Measurements from ENCODE around the gene GAL3ST2.
"Not testable (repeated sequence)": the region's sequence is repeated elsewhere in the genome, so short reads cannot be mapped to it uniquely, and the experiment has no call there.

Gene GAL3ST2

DNA sequence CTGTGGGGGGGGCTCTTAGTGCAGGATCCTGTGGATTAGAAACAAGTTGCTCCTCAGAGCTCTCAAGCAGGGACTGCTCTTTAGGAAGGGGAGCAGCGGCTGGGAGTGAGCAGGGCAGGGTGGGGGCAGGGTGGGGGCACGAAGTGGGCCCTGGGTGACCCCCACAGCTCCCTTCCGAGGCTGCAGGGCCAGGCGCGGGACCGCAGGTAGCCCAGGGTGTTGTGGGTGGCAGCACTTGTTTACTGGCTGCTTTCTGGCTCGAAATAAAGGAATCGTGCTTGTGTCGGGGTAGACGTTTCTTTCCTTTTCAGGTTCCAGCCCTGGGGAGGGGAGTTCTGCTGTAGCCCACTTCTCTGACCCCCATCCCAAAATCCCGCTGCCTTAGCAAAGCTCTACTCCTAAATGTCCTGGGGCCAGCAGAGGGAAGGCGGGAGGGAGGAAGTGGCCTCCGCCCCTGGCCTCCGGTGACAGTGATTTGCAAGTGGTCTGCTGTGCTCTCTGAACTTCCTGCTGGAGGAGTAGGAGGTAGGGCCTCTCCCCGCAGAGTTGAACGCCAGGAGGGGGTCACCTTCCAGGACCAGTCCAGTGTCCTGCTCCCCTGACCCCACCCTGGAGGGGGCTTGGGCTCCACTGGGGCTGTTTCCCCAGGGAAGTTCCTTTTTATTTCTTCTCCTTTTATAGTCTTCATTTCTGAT is 40.7 kb downstream of the GAL3ST2 start:
- CTCF ChIA-PET = interaction anchor here (0.7 to 1.5 kb wide), 3 partner anchors 13 to 62 kb away, joined by 3 to 5 read pairs (median 4); no protein-coding TSS in a partner anchor
- peak; percentile 50 for DNase-seq (ENCODE audit: extremely low spot score)
- POLR2A ChIA-PET = interaction anchor here (0.7 kb wide), 1 partner anchor 13 kb away, joined by 3 read pairs; no protein-coding TSS in a partner anchor
- TF ChIP-seq, protein P1, sequence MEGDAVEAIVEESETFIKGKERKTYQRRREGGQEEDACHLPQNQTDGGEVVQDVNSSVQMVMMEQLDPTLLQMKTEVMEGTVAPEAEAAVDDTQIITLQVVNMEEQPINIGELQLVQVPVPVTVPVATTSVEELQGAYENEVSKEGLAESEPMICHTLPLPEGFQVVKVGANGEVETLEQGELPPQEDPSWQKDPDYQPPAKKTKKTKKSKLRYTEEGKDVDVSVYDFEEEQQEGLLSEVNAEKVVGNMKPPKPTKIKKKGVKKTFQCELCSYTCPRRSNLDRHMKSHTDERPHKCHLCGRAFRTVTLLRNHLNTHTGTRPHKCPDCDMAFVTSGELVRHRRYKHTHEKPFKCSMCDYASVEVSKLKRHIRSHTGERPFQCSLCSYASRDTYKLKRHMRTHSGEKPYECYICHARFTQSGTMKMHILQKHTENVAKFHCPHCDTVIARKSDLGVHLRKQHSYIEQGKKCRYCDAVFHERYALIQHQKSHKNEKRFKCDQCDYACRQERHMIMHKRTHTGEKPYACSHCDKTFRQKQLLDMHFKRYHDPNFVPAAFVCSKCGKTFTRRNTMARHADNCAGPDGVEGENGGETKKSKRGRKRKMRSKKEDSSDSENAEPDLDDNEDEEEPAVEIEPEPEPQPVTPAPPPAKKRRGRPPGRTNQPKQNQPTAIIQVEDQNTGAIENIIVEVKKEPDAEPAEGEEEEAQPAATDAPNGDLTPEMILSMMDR (IDR thresholded peaks at IDR 0.05; ENCODE audit: control extremely low read depth, extremely low read depth, low read depth, missing control alignments) = no peak

DNA sequence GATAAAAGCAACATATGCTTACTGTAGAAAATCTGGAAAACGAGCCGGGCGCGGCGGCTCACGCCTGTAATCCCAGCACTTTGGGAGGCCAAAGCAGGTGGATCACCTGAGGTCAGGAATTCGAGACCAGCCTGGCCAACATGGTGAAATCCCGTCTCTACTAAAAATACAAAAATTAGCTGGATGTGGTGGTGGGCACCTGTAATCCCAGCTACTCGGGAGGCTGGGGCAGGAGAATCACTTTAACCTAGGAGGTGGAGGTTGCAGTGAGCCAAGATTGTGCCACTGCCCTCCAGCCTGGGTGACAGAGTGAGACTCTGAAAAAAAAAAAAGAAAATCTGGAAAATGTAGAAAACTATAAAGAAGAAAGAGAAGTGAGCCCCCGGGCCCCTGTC is 41.2 kb downstream of the GAL3ST2 start:
- ChIA-PET CTCF (interaction anchor here (0.7 to 1.5 kb wide), 3 partner anchors 13 to 62 kb away, joined by 3 to 5 read pairs (median 4); no protein-coding TSS in a partner anchor), POLR2A (interaction anchor here (0.7 kb wide), 1 partner anchor 14 kb away, joined by 3 read pairs; no protein-coding TSS in a partner anchor)
- not testable (repeated sequence) for DNase-seq (ENCODE audit: extremely low spot score)

DNA sequence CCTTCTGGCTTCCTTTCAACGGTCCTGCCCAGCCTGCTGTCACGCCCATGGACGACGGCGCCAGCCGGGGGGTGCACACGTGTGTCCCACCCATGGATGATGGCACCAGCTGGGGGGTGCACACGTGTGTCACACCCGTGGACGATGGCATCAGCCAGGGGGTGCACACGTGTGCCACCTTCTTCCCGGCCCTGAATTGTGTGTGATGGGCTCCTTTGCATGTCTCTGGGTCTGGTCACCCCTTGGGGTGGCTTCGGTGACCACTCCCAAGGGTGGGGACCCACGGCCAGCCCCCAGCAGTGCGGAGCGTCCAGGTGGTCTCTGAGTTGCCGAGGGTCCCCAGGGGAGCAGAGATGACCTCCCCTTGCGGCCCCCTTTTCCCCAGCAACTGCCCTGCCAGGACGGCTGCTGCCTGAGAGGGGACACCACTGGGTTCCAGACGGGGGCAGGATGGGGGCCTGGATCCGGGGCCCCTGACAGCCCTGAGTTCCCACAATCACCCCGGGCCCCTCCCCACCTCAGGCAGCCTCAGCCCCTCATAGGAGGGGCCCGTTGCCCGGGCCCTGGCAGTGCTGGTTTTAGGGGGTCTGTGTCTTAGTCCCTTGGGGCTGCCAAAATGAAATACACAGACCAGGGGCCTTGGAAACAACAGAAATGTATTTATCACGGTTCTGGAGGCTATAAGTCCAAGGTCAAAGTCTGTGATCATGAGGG is 41.8 kb downstream of the GAL3ST2 start:
- TF ChIP-seq, protein P1 (IDR thresholded peaks at IDR 0.05; ENCODE audit: control extremely low read depth, extremely low read depth, low read depth, missing control alignments) = no peak
- DNase-seq (ENCODE audit: extremely low spot score) = no peak
- ChIA-PET POLR2A (interaction anchor here (0.7 kb wide), 1 partner anchor 14 kb away, joined by 3 read pairs; no protein-coding TSS in a partner anchor), CTCF (no interaction called here)

DNA sequence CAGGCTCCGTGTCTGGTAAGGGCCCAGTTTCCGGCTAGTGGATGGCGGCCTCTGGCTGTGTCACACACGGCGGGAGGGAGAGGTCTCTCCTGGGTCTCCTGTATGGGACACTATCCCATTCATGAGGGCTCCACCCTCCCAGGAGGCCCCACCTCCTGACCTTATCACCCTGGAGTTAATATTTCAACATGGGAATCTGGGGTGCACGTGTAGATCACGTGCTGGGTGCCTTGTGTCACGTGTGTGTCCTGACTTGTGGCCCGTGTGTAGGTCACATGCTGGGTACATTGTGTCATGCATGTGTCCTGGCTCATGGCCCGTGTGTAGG is 42.3 kb downstream of the GAL3ST2 start:
- no peak for DNase-seq (ENCODE audit: extremely low spot score)

DNA sequence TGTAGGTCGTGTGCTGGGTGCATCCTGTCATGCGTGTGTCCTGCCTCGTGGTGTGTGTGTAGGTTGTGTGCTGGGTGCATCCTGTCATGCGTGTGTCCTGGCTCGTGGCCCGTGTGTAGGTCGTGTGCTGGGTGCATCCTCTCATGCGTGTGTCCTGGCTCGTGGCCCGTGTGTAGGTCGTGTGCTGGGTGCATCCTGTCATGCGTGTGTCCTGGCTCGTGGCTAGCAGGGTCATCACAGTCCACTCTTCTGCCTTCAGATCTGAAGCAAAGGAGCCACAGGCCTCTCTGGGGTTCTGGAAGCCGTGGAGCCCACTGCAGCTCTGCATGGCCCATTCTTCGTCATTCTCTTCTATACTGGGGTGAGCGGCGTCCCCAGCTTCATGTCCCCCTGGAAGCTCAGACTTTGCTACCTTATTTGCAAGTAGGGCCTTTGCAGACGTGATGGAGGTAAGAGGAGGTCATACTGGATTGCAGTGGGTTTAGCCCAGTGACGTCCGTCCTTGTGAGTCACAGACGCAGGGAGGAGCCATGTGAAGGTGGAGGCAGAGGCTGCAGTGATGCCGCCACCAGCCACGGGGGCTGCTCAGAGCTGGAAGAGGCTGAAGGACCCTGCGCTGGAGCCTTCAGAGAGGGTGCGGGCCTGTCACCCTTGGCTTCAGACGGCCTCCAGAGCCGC is 43.5 kb downstream of the GAL3ST2 start:
- POLR2A ChIA-PET; DNase-seq (ENCODE audit: extremely low spot score): not testable (repeated sequence)
- CTCF ChIA-PET = interaction anchor here (1.1 kb wide), 1 partner anchor 15 kb away, joined by 4 read pairs; no protein-coding TSS in a partner anchor

More for the DNA sequence above, 42.3 kb downstream of the GAL3ST2 start:
- POLR2A ChIA-PET = no interaction called here
- TF ChIP-seq, protein P1 (IDR thresholded peaks at IDR 0.05; ENCODE audit: control extremely low read depth, extremely low read depth, low read depth, missing control alignments) = no peak
- CTCF ChIA-PET = no interaction called here

DNA sequence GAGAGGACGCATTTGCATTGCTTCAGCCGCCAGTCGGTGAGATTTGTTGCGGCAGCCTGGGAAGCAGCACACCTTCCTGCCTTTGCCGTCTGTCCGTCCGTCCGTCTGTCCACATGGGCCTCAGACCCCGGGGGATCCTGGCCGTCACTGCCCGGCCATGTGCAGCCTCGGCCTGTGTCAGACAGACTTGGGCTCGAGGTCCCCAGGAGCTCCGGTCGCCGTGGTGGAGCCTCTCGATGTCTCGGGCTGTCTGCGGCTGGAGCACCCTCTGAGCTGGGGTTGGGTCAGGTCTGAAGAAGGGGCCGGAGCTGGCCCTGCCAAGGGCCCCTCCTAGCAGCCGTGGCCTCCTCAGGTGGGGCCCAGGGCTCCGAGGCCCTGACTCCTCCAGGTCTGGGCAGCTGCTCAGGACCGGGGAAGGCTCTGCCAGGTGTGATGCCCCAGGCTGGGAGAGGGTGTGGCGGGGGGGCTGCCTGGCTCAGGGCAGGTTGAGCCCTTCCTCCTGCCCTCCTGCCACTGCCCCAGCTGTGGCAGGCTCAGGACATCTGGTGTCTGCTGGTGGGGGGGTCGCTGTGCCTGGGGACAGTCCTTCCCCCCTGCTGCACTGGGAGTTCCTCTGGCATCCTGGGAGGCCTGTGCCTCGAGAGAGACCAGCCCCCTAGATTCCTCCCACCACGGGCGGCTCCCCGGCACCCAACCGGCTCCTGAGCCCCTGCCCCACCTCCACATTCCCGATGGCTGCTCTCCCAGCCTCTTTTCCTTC is 44.2 kb downstream of the GAL3ST2 start:
- ChIA-PET CTCF (interaction anchor here (1.1 kb wide), 1 partner anchor 14 kb away, joined by 4 read pairs; no protein-coding TSS in a partner anchor), POLR2A (no interaction called here)
- TF ChIP-seq, protein P1 (IDR thresholded peaks at IDR 0.05; ENCODE audit: control extremely low read depth, extremely low read depth, low read depth, missing control alignments) = no peak
- peak; percentile 13 for DNase-seq (ENCODE audit: extremely low spot score)
